ENCODE measurements around the gene PERCC1. TPM values are rescaled to one million over a fixed set of nuclear protein-coding genes. Genes with fewer than 3 reads are reported as not detected.

Gene PERCC1
- total RNA-seq, 6 donors from 2014 or later, result 0.27 to 2.2 TPM; not detected in 4

DNA sequence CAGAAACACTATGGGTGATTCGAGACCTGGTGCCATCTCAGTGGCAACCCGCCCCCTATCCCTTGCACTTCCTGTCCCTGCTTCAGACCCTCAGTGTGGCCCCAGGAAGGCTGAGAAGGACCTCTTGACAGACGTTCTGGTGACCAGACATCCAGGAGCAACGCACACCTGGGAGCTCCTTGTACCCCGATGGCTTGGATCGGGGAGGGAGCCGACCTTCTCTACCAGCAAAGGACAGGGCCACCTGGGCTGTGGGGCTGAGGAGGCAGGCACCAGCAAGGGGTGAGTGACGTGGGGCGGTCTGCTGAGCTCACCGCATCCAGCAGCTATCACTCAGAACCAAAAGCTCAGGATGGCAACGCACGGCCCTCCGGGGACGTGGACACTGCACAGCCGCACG, 43.5 kb upstream of the PERCC1 start:
- ATAC-seq (ENCODE audit: low FRiP score in 2 of 2) (no peak), DNase-seq (no peak)
- no peak overlapping the region for H3K27ac ChIP-seq
- 93 to 96% methylated on average over 5 to 16 of the region's 16 CpGs for WGBS, 2 donors
- no peak overlapping the region for H3K4me3 ChIP-seq
- peaks cover 14 to 86% (median 66%) of the 10 kb centered on the region in 4 donors for H3K36me3 ChIP-seq
- no peaks in the 10 kb centered on the region for H3K9me3 ChIP-seq
- TF ChIP-seq POLR2AphosphoS5 (IDR thresholded peaks at IDR 0.05) (no peak), POLR2A (IDR thresholded peaks at IDR 0.05) (no peak), EP300 (IDR thresholded peaks at IDR 0.05) (no peak)
- TF ChIP-seq, protein P1, sequence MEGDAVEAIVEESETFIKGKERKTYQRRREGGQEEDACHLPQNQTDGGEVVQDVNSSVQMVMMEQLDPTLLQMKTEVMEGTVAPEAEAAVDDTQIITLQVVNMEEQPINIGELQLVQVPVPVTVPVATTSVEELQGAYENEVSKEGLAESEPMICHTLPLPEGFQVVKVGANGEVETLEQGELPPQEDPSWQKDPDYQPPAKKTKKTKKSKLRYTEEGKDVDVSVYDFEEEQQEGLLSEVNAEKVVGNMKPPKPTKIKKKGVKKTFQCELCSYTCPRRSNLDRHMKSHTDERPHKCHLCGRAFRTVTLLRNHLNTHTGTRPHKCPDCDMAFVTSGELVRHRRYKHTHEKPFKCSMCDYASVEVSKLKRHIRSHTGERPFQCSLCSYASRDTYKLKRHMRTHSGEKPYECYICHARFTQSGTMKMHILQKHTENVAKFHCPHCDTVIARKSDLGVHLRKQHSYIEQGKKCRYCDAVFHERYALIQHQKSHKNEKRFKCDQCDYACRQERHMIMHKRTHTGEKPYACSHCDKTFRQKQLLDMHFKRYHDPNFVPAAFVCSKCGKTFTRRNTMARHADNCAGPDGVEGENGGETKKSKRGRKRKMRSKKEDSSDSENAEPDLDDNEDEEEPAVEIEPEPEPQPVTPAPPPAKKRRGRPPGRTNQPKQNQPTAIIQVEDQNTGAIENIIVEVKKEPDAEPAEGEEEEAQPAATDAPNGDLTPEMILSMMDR (IDR thresholded peaks at IDR 0.05), result no peak
- no peaks in the 10 kb centered on the region for H3K27me3 ChIP-seq
- no peaks in the 10 kb centered on the region for H3K4me1 ChIP-seq

DNA sequence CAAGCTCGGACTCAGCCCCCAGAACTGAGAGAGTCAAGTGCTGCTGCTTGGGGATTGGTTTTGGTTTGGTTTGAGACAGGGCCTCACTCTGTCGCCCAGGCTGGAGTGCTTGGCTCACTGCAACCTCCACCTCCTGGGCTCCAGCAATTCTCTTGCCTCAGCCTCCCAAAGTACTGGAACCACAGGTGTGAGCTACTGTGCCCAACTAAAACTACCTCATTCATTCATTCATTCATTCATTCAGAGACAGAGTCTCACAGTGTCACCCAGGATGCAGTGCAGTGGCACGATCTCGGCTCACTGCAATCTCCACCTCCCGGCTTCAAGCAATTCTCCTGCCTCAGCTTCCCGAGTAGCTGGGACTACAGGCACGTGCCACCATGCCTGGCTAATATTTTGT, 41.1 kb upstream of the PERCC1 start:
- Histone ChIP-seq H3K36me3 (peaks cover 28 to 89% (median 69%) of the 10 kb centered on the region in 4 donors), H3K27ac (no peak overlapping the region), H3K4me1 (no peaks in the 10 kb centered on the region), H3K9me3 (no peaks in the 10 kb centered on the region), H3K27me3 (no peaks in the 10 kb centered on the region), H3K4me3 (no peak overlapping the region)
- ATAC-seq (ENCODE audit: low FRiP score in 2 of 2) (no peak), DNase-seq (no peak)
- 92 to 96% methylated on average over 6 to 7 of the region's 7 CpGs for WGBS, 2 donors
- TF ChIP-seq, protein P1 (IDR thresholded peaks at IDR 0.05), result no peak
- TF ChIP-seq POLR2AphosphoS5 (IDR thresholded peaks at IDR 0.05) (no peak), EP300 (IDR thresholded peaks at IDR 0.05) (no peak), POLR2A (IDR thresholded peaks at IDR 0.05) (no peak)

DNA sequence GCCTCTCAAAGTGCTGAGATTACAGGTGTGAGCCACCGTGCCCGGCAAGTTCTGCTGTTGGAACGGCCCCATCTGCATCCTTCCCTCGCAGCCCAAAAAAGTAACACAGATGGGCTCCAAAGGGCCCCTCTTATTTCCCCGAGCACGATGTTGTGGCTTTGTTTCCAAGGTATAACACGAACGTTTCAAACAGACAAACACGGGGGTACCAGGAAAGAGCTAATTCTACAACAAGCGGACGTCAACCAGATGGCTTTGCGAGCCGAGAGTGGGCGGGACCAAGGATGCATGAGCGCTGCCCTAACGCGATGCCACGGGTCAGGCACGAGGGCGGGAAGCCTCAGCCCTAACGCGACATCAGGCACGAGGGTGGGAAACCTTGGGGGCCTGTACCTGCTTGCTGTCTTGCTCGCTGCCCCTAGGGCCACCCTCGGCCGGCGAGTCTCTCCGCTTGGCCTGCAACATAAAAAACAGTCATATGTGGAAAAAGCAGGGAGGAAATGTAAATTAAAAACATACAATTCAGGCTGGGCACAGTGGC, 40.6 kb upstream of the PERCC1 start:
- no peak for ATAC-seq (ENCODE audit: low FRiP score in 2 of 2)
- no peaks in the 10 kb centered on the region for H3K9me3 ChIP-seq
- 84 to 86% methylated on average over 27 to 28 of the region's 28 CpGs for WGBS, 2 donors
- H3K4me1 ChIP-seq, result no peaks in the 10 kb centered on the region
- H3K4me3 ChIP-seq, result no peak overlapping the region
- H3K27me3 ChIP-seq, result no peaks in the 10 kb centered on the region
- peaks cover 22 to 85% (median 65%) of the 10 kb centered on the region in 4 donors for H3K36me3 ChIP-seq
- no peak overlapping the region for H3K27ac ChIP-seq
- TF ChIP-seq POLR2AphosphoS5 (IDR thresholded peaks at IDR 0.05) (no peak), EP300 (IDR thresholded peaks at IDR 0.05) (no peak), POLR2A (IDR thresholded peaks at IDR 0.05) (no peak)
- TF ChIP-seq, protein P1 (IDR thresholded peaks at IDR 0.05), result no peak
- no peak for DNase-seq

DNA sequence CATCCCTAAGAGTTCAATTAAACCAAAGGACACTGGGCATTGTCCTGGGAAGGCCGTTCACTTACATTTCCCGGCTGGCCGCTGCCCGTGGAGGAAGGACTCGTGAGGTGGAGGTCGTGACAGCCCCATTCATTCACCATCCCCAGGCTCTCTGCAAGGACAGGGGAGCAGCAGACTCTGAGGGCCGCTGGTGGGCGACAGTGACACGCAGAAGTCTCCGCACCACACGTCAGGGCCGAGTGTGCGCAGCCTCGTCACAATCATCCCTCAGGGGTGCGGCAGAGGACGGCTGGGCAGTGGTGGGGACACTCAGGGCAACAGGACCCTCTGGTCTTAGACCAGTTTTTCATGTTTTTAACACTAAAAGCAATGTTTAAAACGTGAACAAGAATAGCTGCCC, 38.1 kb upstream of the PERCC1 start:
- no peaks in the 10 kb centered on the region for H3K4me1 ChIP-seq
- no peaks in the 10 kb centered on the region for H3K9me3 ChIP-seq
- DNase-seq (no peak), ATAC-seq (ENCODE audit: low FRiP score in 2 of 2) (no peak)
- H3K36me3 ChIP-seq, result peaks cover 21 to 87% (median 66%) of the 10 kb centered on the region in 4 donors
- 93 to 94% methylated on average over 15 to 17 of the region's 17 CpGs for whole genome bisulfite sequencing, 2 donors
- H3K27ac ChIP-seq, result no peak overlapping the region
- no peak overlapping the region for H3K4me3 ChIP-seq
- no peaks in the 10 kb centered on the region for H3K27me3 ChIP-seq
- TF ChIP-seq EP300 (IDR thresholded peaks at IDR 0.05), result no peak
- TF ChIP-seq, protein P1 (IDR thresholded peaks at IDR 0.05), result no peak
- no peak for TF ChIP-seq POLR2AphosphoS5 (IDR thresholded peaks at IDR 0.05)
- TF ChIP-seq POLR2A (IDR thresholded peaks at IDR 0.05), result no peak

DNA sequence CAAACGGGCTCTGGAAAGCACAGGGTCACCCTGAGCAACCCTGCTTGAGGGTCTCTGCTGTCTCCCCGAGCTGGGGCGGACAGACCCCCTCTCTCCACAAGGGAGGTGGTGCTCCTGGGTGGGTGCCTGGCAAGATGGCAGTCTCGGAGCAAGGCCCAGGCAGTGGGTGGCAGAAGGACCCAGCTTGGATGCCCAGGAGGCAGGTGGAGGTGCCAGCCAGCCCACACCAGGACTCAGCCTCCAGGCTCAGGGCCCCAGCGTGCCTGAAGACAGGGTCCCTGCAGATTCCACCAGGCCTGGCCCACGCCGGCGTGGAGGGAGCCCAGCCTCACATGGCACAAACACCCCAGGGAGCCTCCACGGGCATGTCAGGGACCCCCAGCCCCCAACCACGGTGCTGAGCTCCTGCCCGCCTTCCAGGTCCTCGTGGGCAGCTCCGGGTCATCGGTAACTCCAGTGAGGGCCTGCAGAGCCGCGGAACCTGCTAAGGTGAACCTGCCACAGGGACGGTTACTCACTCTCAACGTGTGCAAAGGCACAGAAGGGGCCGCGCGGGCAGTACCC, 37.2 kb upstream of the PERCC1 start:
- 95% methylated on average over 11 to 15 of the region's 21 CpGs for WGBS, 2 donors
- no peak for ATAC-seq (ENCODE audit: low FRiP score in 2 of 2)
- TF ChIP-seq, protein P1 (IDR thresholded peaks at IDR 0.05), result no peak
- TF ChIP-seq POLR2AphosphoS5 (IDR thresholded peaks at IDR 0.05), result no peak
- TF ChIP-seq EP300 (IDR thresholded peaks at IDR 0.05), result no peak
- TF ChIP-seq POLR2A (IDR thresholded peaks at IDR 0.05), result no peak
- no peak for DNase-seq
- no peak overlapping the region for H3K27ac ChIP-seq
- H3K4me3 ChIP-seq, result no peak overlapping the region
- H3K36me3 ChIP-seq, result peaks cover 22 to 87% (median 68%) of the 10 kb centered on the region in 4 donors
- H3K4me1 ChIP-seq, result no peaks in the 10 kb centered on the region
- no peaks in the 10 kb centered on the region for H3K27me3 ChIP-seq
- no peaks in the 10 kb centered on the region for H3K9me3 ChIP-seq
